CD4-positive, alpha-beta T cell treated with Interleukin-1 beta for 1 hour (primary cell): ENCODE data around the gene NHEJ1.
A peak's percentile ranks its signal among the peaks of the same experiment; 100 is the strongest.

ENCODE experiments used
- DNase-seq, 2 donors: peaks; one replicate each; pipeline ENCODE4 v3.0.0-alpha.2; 2020 to 2022

Gene NHEJ1

DNA sequence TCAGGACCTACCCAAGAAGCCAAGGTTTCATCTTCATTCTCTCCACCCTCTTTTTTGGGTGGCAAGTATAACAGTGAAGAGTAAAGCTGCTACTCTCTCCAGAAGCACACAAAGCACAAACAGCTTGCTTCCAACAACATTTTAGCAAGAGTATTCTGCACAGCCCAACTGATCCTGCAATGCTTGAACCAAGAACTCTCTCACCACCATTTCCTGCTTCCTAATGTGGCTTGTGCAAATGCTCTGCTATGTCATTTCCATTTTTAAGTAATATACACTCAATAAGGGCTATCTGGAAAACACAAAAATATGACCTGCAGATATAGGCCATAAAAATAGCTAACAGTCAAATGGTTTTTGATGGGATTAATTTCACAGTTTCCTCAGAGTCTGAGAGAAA is 75.8 kb downstream of the NHEJ1 start:
- no peak for DNase-seq

DNA sequence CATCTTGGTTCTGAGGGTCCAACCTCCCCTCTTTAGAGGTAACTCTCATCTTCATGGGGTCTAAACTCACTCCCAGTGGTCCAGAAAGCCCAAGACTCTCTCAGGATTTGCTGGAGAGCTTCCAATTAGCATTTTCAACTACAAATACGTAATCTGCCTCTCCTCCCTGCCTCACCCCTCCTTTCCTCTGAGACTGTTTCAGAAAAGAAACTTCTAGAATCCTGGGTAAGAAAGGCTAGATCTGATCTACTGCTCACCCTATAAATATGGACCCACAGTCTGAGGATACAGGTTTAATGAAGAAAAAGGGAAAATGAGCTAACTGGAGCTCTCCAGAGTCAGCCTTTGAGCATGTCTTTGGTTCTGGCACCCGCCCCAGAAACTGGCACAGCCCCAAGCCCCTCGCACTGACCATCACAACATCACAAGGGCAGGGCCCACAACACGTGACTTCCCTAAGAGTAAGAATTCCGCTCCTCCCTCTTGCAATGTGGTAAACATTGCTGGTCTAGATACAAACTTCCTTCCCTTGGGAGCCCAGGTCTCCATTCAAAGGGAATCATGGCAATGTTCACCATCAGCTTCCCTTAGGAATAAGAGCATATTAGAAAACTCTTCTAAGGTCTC is 78.2 kb downstream of the NHEJ1 start:
- no peak for DNase-seq

DNA sequence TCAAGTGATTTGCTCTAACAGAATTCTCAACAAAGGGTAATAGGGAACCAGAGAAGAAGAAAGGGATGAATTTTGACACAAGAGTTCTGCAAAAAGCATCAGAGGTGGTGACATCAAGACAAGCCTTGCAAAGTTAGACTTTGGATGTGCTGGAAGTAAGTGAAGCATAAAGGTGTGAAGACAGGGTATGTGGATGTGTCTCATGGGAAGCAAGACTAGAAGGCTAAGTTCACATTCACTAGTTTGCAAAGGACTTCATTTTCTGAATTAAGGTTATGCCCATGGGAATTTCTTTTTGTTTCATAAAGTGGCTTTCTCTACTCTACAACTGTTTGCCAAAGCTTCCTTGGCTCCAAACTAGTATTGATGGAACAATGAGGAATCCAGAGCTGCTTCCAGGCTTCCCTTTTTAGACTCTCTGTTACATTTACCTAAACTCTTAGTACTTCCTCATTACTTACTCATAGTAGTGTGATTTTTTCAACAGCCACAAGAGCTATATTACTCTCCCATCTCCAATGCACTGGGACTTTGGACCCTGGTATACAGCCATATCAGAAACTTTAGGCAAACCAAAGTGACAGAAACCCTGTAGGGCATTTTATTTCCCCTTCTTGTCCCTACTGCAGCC is 78.8 kb downstream of the NHEJ1 start:
- no peak for DNase-seq

DNA sequence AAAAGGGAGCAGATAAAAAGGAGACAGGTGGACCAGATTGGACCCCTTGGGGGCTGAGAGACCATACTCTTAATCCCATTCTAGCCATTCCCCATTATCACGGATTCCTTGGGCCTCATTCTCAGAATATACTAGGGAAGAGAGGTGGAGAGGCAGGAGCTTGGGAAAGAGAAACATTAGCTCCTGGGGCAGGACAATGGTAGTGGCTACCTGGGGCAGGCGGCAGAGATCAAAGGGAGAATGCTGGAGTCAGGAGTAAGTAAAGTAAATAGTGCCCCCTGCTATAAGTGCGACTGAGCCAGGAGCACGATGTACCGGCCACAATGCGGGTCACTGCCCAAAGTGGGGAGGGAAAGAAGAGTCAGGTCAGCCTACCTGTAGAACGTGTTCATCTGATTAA is 79.5 kb downstream of the NHEJ1 start:
- no peak for DNase-seq

DNA sequence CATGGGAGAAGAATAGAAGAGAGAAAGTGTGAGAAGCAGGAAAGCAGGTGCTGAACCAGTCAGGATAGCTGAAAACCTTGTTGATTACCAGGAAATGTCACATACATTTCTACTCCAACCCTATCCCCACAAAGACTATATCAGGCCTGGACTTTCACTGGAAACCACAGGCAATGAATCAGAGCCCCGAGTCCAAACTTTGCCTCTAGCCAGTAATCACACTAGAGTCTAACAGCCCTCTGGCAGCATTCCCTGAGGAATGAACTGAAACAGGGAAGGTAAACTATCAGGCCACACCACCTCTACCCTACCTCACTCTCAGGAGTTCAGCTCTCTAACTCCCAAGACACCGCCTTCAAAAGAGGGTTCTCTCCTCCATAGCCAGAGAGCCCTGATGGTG is 81.2 kb downstream of the NHEJ1 start:
- no peak for DNase-seq

DNA sequence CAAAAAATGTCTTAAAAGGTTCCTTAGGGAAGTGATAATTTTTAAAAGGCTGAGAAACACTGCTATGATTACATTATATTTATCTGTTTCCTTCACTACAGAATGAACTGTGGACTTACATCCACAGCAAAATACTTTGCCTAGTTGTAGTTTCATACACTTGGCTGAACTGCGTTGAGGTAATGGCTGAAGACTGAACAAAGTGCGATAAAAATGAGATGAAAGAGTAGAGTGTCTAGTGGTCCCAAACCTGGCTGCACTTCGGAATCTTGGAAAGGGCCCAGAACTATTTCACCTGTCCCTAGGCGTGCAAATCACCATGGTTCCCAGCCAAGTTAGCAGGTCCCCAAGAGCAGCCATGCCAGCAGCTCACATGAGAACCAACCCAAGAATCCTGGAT is 81.7 kb downstream of the NHEJ1 start:
- DNase-seq: no peak

DNA sequence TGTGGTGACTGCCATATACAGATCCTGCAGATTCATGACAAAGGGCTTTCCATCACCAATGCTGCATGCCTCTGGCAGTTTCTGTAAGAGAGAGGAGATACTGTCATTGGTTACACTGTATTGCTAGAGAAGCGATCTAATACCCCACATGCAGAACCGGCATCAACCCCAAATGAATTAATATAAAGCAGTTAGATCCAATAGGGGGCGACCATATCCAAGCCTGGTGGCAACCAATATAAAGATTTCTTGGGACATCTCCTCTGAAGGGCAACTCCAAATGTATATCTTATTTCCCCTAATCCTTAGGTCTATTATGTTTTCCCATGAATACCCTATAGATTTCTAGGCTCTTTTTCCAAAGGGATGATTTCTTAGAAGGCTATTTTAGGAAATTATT is 82.5 kb downstream of the NHEJ1 start:
- DNase-seq: no peak

DNA sequence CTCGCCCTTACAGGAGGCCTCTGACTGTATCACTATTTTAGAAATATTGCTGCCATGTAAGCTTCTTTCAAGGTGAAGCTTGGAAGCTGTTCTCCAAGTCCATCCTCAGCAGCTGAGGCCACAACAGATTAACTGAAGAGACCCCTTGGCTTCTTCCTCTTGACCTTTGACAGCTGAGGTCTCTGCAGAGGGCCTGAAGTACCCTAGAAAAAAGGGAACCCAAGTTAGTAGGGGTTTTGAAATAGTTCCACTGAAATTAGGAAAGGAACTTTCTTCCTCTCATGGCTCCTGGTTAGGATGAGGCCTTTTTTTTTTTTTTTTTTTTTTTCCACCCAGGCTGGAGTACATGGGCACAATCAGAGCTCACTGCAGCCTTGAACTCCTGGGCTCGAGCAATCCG is 84.4 kb downstream of the NHEJ1 start:
- DNase-seq: no peak

DNA sequence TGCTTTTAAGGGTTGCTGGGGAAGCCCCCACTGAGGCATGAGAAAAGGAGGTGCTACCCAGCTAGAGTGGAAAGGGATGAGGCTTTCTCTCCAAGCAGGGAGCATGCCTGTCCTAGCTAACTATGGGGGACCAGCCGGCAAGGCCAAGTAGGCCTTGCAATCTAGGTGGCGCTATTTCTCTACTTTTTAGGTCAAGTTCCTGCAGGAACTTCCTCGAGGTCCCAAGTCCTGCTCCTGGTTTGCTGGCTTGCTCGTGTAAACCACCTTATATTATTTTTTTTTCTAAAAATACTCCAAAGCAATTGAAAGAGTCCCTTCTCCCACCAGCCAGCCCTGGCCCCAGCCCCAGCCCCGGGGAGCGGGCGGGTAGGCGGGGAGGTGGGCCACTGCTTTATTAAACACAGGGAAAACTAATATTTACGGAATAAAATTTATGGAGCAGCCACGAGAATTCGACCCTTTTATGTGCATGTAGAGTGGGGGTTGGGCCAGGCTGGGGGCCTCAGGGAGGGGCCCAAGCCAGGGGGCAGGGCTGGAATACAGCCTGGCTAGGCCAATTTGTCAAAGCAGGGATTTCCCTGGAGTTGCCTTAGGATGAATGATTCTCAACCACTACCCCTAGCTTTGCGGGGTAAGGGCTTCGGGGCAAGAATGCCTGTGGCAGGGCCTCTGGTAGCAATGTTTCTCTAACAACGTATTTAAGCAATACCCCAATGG is 87.0 kb downstream of the NHEJ1 start:
- no peak for DNase-seq

DNA sequence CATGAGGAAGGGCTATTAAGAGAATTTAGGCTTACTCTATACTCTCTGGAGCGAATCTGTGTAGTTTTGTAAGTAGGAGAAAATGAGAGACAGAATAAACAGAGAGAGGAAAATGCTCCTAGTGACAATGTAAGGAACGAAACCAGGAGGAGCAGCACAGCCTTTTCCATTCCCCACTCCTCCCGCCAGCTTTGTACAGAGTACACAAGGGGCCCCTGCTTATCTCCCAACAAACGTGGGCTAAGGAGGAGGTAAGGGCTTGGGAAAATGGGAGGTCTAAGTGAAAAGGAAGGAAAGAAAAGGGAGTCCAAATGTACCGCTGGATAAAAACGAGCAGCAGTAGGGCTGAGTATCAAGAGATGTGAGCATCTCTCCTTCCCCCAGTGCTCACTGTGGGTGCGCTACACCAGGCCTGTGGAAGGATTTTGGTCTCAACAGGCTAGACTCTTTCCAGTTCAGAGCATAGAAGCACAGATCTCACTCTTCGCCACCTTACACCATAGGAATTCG is 87.8 kb downstream of the NHEJ1 start:
- DNase-seq: no peak

DNA sequence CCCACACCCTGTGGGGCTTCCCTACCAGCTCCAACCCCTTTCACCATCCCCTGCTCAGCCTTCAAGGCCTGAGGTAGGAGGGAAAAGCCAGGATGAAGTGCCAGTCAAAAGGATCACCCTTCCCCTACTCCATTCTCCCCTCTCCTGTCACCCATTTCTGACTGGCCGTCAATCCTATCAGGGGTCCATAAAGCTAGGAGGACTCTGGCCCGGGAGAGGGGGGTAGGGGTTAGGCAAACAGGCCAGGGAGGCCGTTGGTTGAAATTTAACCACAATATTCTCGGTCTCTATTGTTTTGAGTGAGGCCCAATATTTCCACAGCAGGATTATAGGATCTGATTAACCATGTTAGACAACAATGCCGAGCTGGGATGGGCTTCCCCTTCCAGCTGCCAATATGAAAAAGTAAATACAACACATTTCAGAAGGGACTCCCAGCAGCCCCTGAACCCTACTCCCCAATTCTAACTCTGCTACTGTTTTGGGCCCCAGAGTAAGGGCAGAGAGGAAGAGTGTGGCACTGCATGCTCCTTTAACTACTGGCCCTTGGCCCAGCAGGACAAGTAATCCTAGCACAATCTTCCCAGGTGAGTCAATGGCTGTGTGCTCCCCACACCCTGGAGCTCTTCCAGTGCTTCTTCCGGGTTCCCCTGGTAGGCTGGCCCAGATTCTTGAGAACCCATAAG is 89.3 kb downstream of the NHEJ1 start:
- DNase-seq: no peak

DNA sequence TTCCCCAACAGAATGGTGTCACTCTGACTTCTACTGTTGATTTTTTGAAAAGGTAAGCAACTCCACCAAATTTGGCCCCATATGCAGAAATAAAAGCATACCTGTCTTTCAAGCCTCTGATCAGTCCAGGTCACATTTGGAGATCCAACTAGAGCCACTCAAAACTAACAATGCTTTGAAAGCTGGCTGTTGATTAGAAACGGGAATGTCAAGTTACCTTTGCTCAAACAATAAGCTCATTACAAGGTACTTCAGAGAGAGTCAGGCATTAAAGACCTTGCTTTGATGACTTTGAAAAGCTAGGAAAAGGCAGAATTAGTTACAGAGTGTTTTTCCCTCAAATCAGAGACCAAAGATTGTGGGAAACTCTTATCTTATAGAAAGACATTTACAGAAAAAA is 95.1 kb downstream of the NHEJ1 start:
- no peak for DNase-seq

DNA sequence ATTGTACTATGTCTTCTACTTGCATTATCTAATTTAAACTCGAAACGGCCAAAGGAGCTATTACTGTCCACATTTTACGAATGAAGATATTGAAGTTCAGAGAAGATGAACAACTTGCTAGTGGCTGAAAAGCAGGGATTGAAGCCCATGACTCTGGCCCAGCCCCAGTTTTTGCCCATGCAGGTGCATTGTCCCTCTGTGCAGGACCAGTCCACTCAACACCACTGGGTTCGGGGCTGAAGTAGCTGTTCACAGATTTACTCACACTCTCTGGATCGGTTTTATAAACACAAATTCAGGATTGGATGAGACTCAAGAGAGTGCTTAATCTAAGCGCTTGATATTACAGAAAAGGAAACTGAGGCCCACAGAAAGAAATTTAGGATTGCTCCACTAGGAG is 98.5 kb downstream of the NHEJ1 start:
- no peak for DNase-seq

DNA sequence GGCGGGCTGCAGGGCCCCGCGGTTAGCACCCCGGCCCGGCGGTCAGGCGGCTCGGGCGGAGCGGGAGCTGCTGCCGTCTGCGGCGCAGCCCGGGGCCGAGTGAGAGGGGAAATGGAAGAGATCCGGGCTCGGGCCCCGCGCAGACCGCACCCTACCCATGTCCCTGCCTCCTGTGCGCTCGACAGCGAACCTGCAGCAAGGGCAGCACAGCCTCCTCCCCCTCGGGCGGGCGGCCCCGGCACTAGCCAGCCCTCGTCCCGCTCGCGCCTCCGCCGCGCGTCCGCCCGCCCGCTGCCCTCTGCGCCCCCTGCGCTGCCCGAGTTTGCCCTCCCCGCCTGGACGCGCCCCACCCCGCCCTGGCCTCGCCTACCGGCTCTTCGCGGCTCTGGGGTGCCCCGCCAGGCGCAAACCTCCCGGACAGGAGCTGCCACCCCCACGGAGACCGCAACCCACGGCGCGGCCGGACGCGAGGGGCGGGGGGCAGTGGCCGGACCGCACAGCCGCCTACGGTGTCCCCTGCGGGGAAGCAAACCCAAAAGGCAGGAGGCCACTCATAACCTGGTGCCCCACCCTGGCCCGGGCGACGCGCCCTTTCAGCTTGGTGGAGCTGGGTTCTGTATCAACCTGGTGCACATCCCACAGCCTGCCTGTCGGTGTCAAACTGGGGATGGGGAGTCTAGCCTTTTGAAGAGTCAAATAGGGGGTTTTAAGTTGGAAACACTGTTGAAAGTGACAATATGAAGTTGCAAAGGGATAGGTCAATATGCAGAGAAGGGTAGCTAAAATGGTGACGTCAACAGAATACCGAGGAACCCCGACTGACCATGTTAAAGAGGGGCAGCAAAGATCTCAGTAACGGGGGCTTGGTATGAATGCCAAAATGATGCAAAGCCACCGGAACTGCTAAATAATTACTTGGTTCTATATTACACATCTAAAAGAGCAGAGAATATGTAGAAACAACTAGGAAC is 99.5 kb downstream of the NHEJ1 start, which contains the start of gene IHH:
Gene IHH, minus strand, starts transcription at position 101 of the 971 bp plus-strand sequence. CDS start 454 bp downstream, outside the sequence.
- DNase-seq: no peak

DNA sequence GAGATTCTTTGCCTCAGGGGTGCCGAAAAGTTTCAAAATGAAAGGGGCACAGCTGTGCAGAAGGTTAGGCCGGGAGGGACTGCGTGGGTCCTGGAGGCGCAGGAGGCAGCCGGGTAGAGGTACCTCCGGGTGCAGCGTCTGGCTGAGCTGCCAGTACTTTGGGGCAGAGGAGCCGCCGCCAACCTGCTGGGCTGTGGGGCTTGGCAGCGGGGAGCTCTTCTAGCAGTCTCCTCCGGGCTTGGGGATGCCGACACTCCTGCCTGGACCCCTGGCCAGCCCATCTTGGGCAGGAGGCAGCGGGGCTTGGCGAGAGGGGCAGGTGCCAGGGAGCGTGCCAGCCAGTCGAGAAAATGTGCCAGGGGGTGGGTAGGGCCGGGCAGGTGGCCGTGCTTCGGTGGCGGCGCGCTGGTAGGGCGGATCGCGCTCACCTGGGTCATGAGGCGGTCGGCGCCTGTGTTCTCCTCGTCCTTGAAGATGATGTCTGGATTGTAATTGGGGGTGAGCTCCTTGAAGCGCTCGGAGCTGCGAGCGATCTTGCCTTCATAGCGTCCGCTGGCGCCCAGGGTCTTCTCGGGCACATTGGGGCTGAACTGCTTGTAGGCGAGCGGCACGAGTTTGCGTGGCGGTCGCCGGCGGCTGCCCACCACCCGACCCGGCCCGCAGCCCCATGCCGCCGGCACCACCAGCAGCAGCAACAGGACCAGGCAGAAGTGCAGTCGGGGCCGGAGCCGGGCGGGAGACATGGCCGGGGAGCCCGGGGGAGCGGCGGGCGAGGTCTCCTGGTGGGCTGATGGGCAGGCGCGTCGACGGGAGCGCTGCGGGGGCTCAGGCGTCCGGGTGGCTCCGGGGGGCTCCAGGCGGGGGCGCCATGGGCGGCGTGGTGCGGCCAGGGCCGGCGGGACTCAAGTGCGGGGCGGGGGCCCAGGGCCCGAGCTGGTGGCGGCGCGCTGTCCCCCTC is 100.6 kb downstream of the NHEJ1 start:
- DNase-seq: no peak

DNA sequence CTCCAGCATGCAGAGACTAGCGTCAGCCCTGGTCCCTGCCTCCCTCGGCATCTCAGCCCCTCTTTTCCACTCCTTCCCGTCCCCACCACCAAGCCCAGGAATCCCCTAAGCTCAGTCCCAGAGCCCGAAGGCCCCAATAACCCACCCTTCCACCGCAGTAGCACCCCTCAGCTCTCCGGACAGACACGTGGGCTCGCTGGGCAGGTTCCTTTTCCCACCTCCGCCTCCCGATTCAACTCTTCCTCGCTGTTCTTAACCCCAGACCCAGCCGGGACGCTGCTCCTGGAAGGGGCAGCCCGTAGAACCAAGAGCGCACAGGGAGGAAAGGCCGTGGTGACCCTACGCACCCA is 101.3 kb downstream of the NHEJ1 start:
- DNase-seq: no peak

DNA sequence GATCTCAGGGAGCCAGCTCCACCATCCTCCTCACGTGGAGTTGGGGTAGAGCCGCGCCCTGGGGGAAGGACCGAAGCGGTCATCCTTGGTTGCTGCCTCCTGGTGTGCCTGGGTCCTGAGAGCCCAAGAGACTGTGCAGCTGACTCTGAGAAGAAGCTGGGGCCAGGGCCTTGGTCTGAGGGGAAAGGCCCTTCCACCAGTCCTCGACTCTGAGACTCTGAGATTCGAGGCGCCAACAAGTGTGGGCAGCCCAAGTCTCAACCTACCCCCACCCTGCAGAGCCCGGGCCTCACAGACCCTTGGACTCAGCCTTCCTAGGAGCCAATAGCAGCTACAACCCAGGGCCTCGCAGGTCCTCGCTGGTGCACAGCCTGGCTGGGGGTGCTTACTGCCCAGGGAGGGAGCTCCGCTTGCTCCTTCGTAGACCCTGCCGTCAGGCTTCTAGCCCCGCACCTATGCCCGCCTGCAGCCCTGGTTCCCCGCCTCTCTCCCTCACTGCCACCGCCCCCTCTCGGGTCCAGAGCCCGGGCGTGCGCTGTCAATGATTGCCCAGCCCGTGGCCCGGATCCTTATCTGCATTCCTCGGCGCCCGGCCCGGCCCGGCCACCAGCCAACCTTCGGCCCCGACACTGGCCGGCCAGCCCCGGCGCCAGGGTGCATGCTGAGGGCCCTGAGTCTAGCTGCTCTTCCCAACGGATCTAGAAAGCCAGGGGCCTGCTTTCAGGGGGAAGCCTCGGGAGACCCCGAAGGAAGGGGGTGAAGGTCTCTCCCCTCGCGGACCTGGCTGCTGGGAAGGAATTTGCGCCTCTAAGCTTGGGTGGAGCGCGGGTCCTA is 101.9 kb downstream of the NHEJ1 start:
- no peak for DNase-seq

DNA sequence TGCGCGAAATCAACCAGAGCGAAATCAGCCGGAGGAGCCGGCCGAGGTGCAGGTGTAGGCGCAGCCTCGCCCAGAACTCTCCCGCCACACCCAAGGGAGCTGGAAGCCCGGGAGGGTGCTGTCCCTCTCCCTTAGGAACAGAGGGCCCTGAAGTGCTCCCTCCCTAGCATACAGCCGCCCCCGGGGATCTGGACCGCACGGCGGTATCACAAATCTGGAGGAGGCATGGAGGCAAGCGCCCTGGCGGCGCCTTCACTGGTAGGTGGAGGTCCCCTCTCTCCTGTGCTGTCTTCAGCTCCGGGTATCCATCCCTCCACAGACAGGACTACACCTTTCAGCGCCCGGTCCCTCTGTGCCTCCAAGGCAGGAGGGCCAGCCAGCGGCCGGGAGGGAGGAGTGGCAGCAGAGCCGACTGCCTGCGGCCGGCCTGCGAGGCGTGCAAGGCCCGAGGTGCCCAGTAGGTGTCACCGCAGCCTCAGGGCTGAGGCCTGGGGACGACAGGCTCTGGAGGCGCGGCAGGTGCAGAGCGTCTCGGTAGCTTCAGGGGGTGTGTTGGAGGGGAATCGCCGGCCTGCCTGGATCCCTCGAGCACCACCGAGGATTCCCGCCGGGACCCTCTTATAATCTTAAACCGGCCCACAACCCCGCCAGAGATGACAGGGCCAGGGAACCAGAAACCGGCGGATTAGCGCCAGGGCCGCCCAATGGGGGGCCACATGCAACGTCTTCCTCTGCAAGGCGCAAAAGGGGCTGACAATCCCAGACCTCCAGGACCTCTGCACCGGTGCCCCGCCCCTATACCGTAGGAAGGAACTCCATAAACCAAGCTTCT is 102.7 kb downstream of the NHEJ1 start:
- peak; percentile 77 to 79 for DNase-seq
